HCT116 (cell line): ENCODE data around the gene ANKRD30B. TPM values are rescaled to one million over a fixed set of nuclear protein-coding genes. Genes with fewer than 3 reads are reported as not detected.
"Not testable (repeated sequence)": the region's sequence is repeated elsewhere in the genome, so short reads cannot be mapped to it uniquely, and the experiment has no call there.

Source experiments
- ATAC-seq: fragments of 200-7000 bp; cut with Tn5 transposase; 2 replicates; pipeline ENCODE4 v1.9.1; 2020; ENCODE audit warnings: mild to moderate bottlenecking, moderate library complexity
- BruUV-seq: library from RNA; stranded (reverse); fragments of 400-500 nt; replicated peaks from 2 replicates; lab custom pipeline; 2021; lab: Mats Ljungman, UMichigan
- CTCF ChIA-PET: fragments of 300-600 bp; sonication (Branson Sonifier 250); formaldehyde crosslinking; loops from one replicate; lab custom pipeline; 2021; ENCODE audit warnings: antibody characterized with exemption; lab: Charles Lee
- POLR2A ChIA-PET: fragments of 300-600, 350-600 bp; sonication (Branson Sonifier 250); formaldehyde crosslinking; loops from one replicate; lab custom pipeline; 2021; ENCODE audit warnings: antibody characterized with exemption; lab: Charles Lee
- RAD21 ChIA-PET, 2 experiments: fragments of 300-600 bp; sonication (Branson Sonifier 250); formaldehyde crosslinking; loops; one replicate each; lab custom pipeline; 2023; ENCODE audit warnings: low total read pairs in 2 of 2; ENCODE audit not compliant: uncharacterized antibody in 2 of 2, unreplicated experiment in 2 of 2, low non-redundant PET in 1 of 2; lab: Charles Lee
- DNase-seq: peaks from one replicate; pipeline ENCODE4 v3.0.0-alpha.2; 2010; ENCODE audit warnings: low read depth, low spot score
- H2AFZ ChIP-seq: fragments of 200-600 bp; shearing (Covaris generic), sonication (generic); 2 replicates; pipeline ENCODE4 v1.6.1; 2017; ENCODE audit warnings: low read depth, mixed run types, mixed read lengths, antibody characterized with exemption, low read length; ENCODE audit not compliant: poor library complexity, severe bottlenecking
- H3K27ac ChIP-seq: 2 replicates; pipeline ENCODE4 v1.5.1; 2012; ENCODE audit warnings: low read depth, low read length
- H3K27me3 ChIP-seq: fragments of 200-600 bp; sonication (generic); 2 replicates; pipeline ENCODE4 v1.6.1; 2016; ENCODE audit warnings: mixed run types, low read length, mixed read lengths; ENCODE audit not compliant: insufficient read depth
- H3K36me3 ChIP-seq, 2 experiments: fragments of 200-500 bp in 1 of 2; fragments of 200-600 bp in 1 of 2; sonication (Bioruptor generic) in 1 of 2; sonication (generic) in 1 of 2; 2 replicates each; pipeline versions ENCODE4 v1.5.1 to v1.6.1; 2014 to 2016; ENCODE audit warnings: low read length in 2 of 2, inconsistent platforms in 1 of 2, mixed read lengths in 1 of 2, mixed run types in 1 of 2; ENCODE audit not compliant: insufficient read depth in 2 of 2, control insufficient read depth in 1 of 2
- H3K4me1 ChIP-seq, 2 experiments: fragments of 200-600 bp in 1 of 2; sonication (generic) in 1 of 2; 2 replicates each; pipeline versions ENCODE4 v1.5.1 to v1.6.1; 2012 to 2017; ENCODE audit warnings: low read length in 2 of 2, inconsistent platforms in 1 of 2, mild to moderate bottlenecking in 1 of 2, mixed read lengths in 1 of 2, mixed run types in 1 of 2, moderate library complexity in 1 of 2; ENCODE audit not compliant: insufficient read depth in 2 of 2, control insufficient read depth in 1 of 2
- H3K4me2 ChIP-seq: fragments of 200-600 bp; sonication (generic); 2 replicates; pipeline ENCODE4 v1.6.1; 2017; ENCODE audit warnings: mixed run types, low read length, mixed read lengths
- H3K4me3 ChIP-seq, 2 experiments: fragments of 200-600 bp in 1 of 2; sonication (generic) in 1 of 2; replicated peaks in 1 of 2; 2 replicates each; pipeline ENCODE4 v1.5.1; 2011 to 2016; ENCODE audit warnings: low read length in 2 of 2, control low read depth in 1 of 2, low read depth in 1 of 2, mild to moderate bottlenecking in 1 of 2, mixed read lengths in 1 of 2, mixed run types in 1 of 2
- H3K79me2 ChIP-seq: fragments of 200-600 bp; sonication (generic); 2 replicates; pipeline ENCODE4 v1.6.1; 2017; ENCODE audit warnings: mild to moderate bottlenecking, mixed run types, low read length, moderate library complexity, mixed read lengths; ENCODE audit not compliant: insufficient read depth
- H3K9ac ChIP-seq: fragments of 200-600 bp; sonication (generic); 2 replicates; pipeline ENCODE4 v1.6.1; 2016; ENCODE audit warnings: low read length, mixed read lengths
- H3K9me2 ChIP-seq: fragments of 200-600 bp; sonication (generic), shearing (Covaris generic); 2 replicates; pipeline ENCODE4 v1.6.1; 2017; ENCODE audit warnings: mixed run types, mild to moderate bottlenecking, moderate library complexity; ENCODE audit not compliant: insufficient read depth
- H3K9me3 ChIP-seq, 2 experiments: fragments of 200-500 bp in 1 of 2; fragments of 200-600 bp in 1 of 2; sonication (Bioruptor generic) in 1 of 2; sonication (generic) in 1 of 2; 2 replicates each; pipeline ENCODE4 v1.6.1; 2014 to 2017; ENCODE audit warnings: low read length in 2 of 2, mixed read lengths in 2 of 2, inconsistent platforms in 1 of 2, low read depth in 1 of 2, mild to moderate bottlenecking in 1 of 2, mixed run types in 1 of 2, moderate library complexity in 1 of 2; ENCODE audit not compliant: control insufficient read depth in 1 of 2, insufficient read depth in 1 of 2
- H4K20me1 ChIP-seq: fragments of 200-600 bp; sonication (generic), shearing (Covaris generic); 2 replicates; pipeline ENCODE4 v1.6.1; 2017; ENCODE audit warnings: mixed run types, mild to moderate bottlenecking, moderate library complexity; ENCODE audit not compliant: insufficient read depth
- intact Hi-C: fragments of 100-400 bp; cut with micrococcal nuclease; formaldehyde crosslinking; loops from 2 replicates; pipeline ENCODE4 v1.10.0; 2022
- total RNA-seq: library from RNA; stranded (reverse); gene quantifications from one replicate; pipeline ENCODE4 v1.2.1, GENCODE V29; 2021; ENCODE audit not compliant: unreplicated experiment

ANKRD30B gene
- total RNA-seq, 1 experiment from 2014 or later = not detected

DNA sequence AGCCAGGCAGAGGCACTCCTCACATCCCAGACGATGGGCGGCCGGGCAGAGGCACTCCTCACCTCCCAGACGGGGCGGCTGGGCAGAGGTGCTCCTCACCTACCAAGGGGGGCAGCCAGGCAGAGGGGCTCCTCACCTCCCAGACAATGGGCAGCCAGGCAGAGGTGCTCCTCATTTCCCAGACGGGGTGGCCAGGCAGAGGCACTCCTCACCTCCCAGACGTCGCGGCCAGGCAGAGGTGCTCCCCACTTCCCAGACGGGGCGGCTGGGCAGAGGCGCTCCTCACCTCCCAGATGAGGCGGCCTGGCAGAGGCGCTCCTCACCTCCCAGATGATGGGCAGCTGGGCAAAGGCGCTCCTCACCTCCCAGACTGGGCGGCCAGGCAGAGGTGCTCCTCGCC is 107.7 kb downstream of the ANKRD30B start:
- RAD21 ChIA-PET, H4K20me1 ChIP-seq, H3K9me2 ChIP-seq, H3K27me3 ChIP-seq, BruUV-seq, H3K79me2 ChIP-seq, intact Hi-C loops, H3K9me3 ChIP-seq, POLR2A ChIA-PET, H3K36me3 ChIP-seq, H2AFZ ChIP-seq, H3K4me2 ChIP-seq, CTCF ChIA-PET, H3K9ac ChIP-seq, H3K4me1 ChIP-seq, ATAC-seq, H3K27ac ChIP-seq, H3K4me3 ChIP-seq, DNase-seq: not testable (repeated sequence)

DNA sequence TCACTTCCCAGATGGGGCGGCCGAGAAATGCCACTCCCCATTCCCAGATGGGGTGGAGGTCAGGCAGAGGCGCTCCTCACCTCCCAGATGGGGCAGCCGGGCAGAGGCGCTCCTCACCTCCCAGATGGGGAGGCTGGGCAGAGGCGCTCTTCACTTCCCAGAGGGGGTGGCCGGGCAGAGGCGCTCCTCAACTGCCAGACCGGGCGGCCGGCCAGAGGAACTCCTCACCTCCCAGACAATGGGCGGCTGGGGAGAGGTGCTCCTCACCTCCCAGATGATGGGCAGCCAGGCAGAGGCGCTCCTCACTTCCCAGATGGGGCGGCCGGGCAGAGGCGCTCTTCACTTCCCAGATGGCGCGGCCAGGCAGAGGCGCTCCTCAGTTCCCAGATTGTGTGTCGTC is 108.3 kb downstream of the ANKRD30B start:
- DNase-seq, H4K20me1 ChIP-seq, H3K4me2 ChIP-seq, RAD21 ChIA-PET, H3K27me3 ChIP-seq, H3K4me1 ChIP-seq, H3K4me3 ChIP-seq, H3K9me2 ChIP-seq, H2AFZ ChIP-seq, H3K27ac ChIP-seq, POLR2A ChIA-PET, H3K79me2 ChIP-seq, H3K9me3 ChIP-seq, H3K36me3 ChIP-seq, BruUV-seq, CTCF ChIA-PET, H3K9ac ChIP-seq, ATAC-seq, intact Hi-C loops: not testable (repeated sequence)

DNA sequence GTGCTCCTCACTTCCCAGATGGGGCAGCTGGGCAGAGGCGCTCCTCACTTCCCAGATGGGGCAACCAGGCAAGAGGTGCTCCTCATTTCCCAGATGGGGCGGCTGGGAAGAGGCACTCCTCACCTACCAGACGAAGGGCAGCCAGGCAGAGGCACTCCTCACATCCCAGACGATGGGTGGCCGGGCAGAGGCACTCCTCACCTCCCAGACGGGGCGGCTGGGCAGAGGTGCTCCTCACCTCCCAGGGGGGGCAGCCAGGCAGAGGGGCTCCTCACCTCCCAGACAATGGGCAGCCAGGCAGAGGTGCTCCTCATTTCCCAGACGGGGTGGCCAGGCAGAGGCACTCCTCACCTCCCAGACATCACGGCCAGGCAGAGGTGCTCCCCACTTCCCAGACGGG is 110.5 kb downstream of the ANKRD30B start:
- RAD21 ChIA-PET, POLR2A ChIA-PET: not testable (repeated sequence)

GRCh38 chr18:14859995-14860394 is 112.0 kb downstream of the ANKRD30B start:
- H2AFZ ChIP-seq, H3K9ac ChIP-seq, ATAC-seq, H3K9me3 ChIP-seq, H3K27ac ChIP-seq, BruUV-seq, CTCF ChIA-PET, RAD21 ChIA-PET, H3K4me2 ChIP-seq, H3K9me2 ChIP-seq, intact Hi-C loops, H3K4me1 ChIP-seq, H3K4me3 ChIP-seq, POLR2A ChIA-PET, H3K27me3 ChIP-seq, H3K36me3 ChIP-seq, DNase-seq, H4K20me1 ChIP-seq, H3K79me2 ChIP-seq: not testable (repeated sequence)

More for the DNA sequence above, 110.5 kb downstream of the ANKRD30B start:
- H2AFZ ChIP-seq, H4K20me1 ChIP-seq, H3K9ac ChIP-seq, ATAC-seq, DNase-seq, intact Hi-C loops, H3K27me3 ChIP-seq, H3K79me2 ChIP-seq, H3K4me2 ChIP-seq, H3K36me3 ChIP-seq, H3K9me2 ChIP-seq, BruUV-seq, H3K27ac ChIP-seq, H3K4me1 ChIP-seq, CTCF ChIA-PET, H3K4me3 ChIP-seq, H3K9me3 ChIP-seq: not testable (repeated sequence)

GRCh38 chr18:14866426-14866825 is 118.5 kb downstream of the ANKRD30B start:
- BruUV-seq, H3K9me2 ChIP-seq, CTCF ChIA-PET, H3K4me2 ChIP-seq, H3K9ac ChIP-seq, H2AFZ ChIP-seq, H3K27ac ChIP-seq, H3K79me2 ChIP-seq, RAD21 ChIA-PET, H3K4me1 ChIP-seq, H3K9me3 ChIP-seq, H4K20me1 ChIP-seq, H3K36me3 ChIP-seq, H3K4me3 ChIP-seq, POLR2A ChIA-PET, ATAC-seq, intact Hi-C loops, H3K27me3 ChIP-seq, DNase-seq: not testable (repeated sequence)
